HG02571 (cell line): ENCODE results near the gene FXYD7.
"Not testable (repeated sequence)": the region's sequence is repeated elsewhere in the genome, so short reads cannot be mapped to it uniquely, and the experiment has no call there.

Experiments used
- ATAC-seq: cut with Tn5 transposase; IDR thresholded peaks from one replicate; pipeline ENCODE4 v1.9.1; 2021; ENCODE audit warnings: mild to moderate bottlenecking, moderate library complexity; ENCODE audit not compliant: unreplicated experiment

Gene FXYD7

DNA sequence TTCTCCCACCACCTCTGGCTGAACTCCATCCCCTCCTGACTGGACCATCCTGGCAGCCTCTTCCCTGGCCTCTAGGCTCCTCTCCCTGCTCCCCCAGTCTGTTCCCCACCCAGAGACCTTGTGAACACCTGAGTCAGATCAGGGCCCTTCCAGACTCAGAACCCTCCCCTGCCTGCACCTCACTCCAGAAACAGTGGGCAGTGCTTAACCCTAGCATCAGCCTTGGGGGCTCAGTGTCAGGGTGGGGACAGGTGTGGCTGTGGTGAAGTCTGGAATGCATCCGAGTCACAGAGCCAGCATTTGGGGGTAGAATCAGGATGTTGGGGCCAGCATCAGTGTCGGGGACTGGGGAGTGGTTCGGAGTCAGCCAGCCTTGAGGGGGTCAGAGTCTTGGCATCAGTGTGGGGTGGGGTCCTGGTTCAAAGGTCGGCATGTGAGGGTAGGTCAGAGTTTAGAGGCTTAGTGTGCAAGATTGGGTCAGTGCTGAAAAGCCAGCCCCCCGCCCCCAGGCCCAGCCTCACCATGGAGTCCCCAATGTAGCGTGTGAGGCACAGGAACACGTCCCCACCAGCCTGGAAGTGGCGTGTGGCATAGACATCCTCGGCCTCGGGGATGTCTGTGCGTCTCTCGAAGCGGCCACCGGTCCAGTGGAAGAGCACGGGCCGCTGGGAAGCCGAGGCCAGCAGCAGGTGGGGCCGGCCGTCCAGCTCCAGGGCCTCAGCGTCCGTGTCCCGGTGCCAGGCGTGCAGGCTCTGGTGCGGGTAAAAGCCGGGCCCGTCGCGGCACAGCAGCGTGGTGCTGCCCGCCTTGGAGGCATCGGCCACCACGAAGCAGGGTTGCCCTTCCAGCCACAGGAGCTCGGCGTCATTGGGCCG lies 17.1 kb upstream of the FXYD7 start:
- ATAC-seq: no peak

DNA sequence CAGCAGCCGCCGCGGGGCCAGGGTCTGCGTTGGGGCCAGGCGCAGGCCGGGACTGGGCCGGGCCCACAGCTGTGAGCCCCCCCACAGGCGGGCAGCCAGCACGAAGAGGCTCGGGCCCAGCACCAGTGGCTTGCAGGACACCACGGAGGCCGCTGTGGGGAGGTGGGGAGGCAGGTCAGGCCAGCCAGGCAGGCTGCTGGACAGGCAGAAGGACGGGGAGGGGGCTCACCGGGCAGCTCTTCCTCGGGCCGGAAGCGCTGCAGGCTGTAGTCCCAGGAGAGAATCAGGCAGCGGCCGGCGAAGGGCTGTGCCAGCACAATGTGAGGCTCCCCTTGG lies 16.5 kb upstream of the FXYD7 start:
- ATAC-seq: no peak

DNA sequence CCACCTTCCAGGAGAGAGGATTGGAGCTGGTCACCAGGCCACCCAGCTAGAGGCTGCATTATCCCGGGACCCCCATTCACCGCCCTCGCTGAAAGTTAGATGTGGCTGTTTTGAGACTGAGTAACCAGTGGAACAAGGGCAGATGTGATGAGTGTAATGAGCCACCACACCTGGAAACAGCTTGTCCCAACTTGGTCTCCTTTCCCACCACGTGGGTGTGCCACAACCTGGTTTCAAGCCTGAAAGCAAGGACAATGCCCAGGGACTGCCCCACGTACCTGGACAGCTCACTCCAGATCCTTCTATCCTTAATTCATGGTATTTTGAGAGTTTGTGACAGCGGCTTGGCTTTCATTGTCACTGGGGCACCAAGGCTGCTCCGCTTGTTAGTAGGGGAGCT lies 15.2 kb upstream of the FXYD7 start:
- ATAC-seq: no peak

DNA sequence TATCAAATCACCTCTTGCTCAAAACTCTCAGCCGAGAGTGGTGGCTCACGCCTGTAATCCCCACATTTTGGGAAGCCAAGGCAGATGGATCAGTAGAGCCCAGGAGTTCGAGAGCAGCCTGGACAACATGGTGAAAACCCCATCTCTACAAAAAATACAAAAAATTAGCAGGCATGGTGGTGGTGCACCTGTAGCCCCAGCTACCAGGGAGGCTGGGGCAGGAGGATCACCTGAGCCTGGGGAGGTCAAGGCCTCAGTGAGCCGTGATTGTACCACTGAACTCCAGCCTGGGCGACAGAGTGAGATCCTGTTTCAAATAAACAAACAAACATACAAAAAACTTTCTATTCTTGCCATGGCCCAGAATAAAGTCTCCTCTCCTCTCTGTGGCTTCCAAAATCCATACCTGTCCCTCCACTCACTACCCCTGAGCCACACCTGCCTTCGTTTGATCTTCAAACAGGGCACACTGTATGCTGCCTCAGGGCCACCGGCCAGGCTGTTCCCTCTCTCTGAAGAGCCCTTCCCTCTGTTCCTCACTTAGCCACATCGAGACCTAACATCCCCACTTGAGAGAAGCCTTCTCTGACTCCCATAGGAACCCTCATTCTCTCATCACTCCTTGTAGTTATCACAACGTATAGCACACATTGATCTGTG lies 14.5 kb upstream of the FXYD7 start:
- no peak for ATAC-seq

DNA sequence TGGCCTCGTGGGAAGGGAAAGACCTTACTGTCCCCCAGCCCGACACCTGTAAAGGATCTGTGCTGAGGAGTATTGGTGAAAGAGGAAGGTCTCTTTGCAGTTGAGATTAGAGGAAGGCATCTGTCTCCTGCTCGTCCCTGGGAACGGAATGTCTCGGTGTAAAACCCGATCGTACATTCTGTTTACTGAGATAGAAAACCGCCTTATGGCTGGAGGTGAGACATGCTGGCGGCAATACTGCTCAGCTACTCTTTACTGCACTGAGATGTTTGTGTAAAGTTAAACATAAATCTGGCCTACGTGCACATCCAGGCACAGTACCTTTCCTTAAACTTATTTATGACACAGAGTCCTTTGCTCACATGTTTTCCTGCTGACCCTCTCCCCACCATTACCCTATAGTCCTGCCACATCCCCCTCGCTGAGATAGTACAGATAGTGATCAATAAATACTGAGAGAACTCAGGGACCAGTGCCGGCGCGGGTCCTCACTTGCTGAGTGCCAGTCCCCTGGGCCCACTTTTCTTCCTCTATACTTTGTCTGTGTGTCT lies 13.3 kb upstream of the FXYD7 start:
- not testable (repeated sequence) for ATAC-seq

DNA sequence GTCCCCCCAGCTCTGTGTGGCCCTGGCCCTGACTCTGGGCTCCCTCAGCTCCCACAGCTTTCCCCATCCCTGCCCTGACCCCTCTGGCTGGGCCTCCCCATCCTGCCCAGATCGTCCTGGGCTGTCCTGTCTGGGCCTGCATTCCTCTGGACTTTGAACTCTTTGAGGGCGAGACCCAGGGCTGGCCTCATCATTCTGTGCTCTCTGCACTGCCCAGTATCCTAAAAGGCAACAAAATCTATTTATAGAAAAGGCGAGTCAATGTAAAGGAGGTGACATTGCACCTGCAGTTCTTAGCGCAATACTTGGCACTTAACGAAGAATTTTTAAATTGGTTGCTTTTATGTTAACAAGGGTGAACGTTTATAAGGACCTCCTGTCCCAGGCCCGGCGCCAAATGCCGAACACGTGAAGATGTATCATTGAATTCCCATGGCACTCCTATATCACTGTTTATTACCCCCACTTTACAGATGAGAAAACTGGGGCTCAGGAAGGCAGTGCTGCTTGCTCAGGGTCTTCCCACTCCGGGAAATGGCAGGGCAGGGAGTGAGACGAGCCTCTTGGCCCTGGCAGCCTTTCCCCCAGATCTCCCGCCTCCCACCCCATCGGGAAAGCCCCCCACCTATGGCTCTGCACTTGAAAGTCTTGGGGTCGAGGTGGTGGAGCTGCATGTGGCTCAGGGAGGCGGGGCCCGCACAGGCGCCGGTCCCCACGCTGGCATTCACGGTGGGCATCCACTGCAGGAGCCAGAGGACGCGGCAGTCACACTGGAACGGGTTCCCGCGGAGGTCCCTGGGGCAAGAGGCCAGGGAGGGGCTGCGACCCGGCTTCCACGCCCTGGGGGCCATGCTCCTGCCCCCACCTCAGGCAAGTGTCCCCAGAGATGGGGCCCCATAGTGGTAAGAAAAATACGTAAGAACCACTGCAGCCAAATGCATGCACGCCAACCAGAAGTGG lies 12.0 kb upstream of the FXYD7 start:
- ATAC-seq: no peak

DNA sequence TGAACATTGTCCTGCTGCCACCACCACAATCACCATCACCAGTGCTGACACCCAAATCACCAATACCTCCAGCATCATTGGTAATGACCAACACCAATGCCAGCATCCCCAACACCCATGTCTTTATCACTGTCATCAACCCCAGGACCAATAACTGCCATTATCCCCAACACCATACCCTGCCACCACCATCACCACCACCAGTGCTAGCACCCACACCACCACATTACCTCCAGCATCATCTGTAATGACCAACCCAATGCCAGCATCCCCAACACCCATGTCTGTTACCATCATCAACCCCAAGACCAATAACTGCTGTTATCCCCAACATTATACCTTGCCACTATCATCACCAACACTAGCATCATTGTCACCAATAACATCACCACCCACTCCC lies 10.8 kb upstream of the FXYD7 start:
- no peak for ATAC-seq

DNA sequence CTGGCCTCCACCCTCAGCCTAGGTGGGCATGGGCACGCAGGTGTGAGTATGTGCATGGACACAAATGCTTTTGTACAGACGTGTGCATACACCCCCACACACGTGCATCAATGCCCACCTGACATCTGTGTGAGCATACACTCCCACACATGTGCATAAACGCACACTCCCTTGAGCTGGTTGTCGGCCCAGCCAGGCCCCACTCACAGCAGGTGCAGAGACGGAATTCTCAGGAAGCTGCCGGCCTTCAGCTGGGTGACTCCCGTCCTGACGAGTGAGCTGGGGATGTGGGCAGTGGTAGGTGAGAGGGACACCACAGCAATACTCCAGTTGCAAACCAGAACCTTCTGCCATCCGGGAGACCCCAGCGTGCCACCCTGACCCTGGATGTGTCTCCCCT lies 9.2 kb upstream of the FXYD7 start:
- no peak for ATAC-seq

DNA sequence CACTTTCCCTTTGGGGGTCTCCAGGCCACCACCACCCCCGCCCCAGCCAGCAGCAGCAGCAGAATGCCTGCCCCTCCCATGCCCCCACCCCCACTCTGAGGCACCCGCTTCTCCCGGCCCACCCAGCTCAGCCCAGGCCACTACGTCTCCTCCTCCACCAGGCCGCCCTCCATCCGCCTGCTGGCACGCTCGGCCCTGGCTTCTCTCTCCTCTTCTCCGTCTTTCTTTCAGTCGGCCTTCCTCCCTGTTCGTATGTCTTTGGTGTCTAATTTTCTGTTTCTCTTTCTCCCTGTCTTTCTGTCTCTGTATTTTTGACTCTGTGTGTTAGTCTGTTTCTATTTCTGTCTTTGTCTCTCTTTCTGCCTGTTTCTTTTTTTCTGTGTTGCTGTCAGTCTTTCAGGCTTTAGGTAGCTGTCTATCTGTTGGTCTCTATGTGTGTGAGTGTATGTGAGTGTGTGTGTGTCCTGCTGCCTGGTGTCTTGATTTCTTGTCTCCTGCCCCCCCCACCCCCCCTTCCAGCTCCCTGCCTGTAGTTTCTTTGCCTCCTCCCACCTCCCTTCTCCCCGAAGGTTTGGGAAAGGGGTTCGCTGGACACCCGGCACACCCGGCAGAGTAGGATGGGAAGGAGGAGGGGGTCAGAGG lies 8.3 kb upstream of the FXYD7 start, which contains the start of gene LGI4:
Gene LGI4 (minus strand): TSS at position 459 of the 642 bp plus-strand sequence. CDS start 379 bp downstream, at position 80.
- no peak for ATAC-seq

DNA sequence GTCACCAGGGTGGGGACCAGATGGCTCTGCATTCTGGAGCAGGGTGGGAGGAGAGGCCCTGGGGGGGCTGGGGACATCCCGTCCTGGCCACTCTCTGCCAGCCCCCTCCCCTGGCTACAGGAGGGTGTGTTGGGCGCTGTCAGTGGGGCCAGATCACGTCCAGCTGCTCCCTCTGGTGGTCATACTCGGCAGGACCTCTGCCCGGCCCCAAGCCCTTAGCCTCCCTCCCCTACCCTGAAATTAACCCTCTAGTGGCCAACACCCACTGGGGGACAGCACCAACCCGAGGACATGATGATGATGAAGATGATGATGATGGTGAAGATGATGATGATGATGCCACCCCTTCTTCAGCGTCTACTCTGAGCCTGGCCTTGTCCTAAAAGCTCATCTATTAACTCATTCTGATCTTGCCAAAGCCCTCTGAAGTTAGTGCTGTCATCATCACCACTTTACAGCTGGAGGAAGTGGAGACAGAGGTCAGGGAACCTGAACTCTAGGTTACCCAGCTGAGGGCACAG lies 7.6 kb upstream of the FXYD7 start:
- ATAC-seq: no peak

DNA sequence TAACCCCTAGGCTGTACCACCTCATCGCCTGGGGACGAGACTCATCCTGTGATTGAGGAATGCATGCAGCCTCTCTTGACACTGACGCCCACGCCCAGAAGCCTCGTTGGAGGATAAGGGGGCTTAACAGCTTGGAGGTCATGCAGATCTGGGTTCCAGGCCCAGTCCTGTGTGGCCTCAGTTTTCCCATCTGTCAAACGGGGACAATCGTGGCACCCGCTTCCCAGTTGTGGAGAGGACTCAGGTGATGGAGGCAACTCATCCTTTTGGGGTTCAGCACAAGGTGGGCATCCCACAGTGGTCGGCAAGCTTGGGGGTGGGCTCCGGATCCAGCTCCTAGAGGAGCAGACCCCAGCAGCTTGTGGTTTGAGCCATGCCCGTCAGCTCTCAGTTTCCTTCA lies 6.8 kb upstream of the FXYD7 start:
- ATAC-seq: no peak

DNA sequence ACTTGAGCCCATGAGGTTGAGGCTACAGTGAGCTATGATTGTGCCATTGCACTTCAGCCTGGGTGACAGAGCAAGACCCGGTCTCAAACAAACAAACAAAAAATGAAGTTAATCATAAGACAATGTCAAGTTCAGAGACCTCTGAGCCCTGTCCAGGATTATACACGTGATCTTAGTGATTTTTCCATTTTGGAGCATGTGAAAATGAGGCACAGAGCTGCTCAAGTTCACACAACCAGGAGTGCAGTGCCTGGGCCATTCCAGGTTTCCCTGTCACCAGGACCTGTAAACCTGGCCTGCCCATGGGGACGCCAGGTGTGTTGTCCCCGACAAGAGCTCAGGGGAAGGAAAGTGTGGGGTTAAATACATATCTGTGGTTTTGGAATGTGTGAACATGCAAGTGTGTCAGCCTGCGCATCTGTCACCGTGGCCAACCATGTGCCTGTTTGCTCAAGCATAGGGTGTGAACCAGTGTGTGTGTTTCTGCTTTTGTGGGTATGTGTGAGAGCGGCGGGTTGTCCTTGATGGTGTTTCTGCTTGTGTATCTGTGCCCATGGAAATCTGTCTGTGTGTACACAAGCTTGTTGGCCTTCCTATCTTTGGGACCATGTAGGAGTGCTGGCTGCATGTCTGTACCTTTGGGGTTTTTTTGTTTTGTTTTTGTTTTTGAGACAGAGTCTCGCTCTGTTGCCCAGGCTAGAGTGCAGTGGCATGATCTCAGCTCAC lies 5.9 kb upstream of the FXYD7 start:
- no peak for ATAC-seq

DNA sequence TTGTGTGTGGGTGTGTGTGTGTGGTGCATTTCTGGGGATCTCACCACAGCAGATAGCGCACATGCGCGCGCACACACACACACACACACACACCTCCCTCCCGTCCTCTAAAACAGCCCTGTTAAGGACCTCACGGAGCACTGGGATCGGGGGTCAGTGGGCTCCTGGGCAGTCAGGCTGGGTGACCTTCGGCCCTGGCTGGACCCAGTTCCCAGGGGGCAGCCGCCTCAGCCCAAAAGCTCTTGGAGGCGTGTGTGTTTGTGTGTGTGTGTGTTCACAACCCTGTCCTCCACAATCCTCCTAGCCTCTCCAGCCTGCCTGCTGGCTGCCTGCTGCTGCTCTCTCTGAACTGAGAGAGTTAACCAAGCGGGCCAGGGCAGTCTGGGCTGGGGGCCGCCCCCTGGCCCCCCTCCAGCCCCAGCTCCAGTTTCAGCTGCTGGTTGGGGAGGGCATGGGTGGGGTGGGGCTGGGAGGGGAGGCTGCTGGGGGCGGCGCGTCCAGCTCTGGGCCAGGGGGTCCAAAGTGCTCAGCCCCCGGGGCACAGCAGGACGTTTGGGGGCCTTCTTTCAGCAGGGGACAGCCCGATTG lies 4.7 kb upstream of the FXYD7 start, which contains the start of gene FXYD1:
Gene FXYD1 (plus strand): TSS at position 520 of the 588 bp plus-strand sequence. CDS start 1,256 bp downstream, outside the sequence.
- ATAC-seq: no peak

DNA sequence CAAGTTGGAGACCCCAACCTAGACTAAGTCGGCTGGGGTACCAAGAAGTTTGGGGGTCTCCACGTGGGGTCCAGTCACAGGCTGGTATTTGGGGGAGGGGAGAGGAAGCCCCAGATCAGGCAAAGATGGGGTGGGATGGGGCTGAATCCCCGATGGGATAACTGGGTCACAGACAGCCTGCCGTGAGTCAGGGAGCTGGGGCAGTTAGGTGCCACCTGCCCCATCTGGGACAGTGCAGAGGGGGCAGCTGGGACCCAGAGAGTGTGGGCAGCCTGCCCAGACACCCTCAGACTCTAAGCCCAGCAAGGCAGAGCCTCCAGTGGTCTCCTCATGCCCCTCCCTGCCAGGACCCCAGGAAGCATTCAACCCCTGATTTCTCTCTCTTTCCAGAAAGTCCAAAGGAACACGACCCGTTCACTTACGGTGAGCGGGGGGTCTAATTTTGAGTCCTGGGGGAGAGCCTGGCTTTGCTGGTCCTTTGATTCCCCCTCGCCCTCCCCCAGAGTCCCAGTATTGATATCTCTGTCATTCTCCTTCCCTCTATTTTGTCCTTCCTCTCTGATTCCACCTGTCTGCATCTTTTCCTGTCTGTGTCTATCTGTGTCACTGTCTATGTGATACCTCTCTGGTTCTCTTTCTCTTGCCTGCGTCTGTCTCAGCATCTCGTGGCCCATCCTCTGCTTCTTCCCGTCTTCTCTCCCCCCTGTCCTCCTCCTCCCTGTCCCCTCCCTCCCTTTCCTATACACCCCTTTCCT lies 2.7 kb upstream of the FXYD7 start:
- no peak for ATAC-seq

DNA sequence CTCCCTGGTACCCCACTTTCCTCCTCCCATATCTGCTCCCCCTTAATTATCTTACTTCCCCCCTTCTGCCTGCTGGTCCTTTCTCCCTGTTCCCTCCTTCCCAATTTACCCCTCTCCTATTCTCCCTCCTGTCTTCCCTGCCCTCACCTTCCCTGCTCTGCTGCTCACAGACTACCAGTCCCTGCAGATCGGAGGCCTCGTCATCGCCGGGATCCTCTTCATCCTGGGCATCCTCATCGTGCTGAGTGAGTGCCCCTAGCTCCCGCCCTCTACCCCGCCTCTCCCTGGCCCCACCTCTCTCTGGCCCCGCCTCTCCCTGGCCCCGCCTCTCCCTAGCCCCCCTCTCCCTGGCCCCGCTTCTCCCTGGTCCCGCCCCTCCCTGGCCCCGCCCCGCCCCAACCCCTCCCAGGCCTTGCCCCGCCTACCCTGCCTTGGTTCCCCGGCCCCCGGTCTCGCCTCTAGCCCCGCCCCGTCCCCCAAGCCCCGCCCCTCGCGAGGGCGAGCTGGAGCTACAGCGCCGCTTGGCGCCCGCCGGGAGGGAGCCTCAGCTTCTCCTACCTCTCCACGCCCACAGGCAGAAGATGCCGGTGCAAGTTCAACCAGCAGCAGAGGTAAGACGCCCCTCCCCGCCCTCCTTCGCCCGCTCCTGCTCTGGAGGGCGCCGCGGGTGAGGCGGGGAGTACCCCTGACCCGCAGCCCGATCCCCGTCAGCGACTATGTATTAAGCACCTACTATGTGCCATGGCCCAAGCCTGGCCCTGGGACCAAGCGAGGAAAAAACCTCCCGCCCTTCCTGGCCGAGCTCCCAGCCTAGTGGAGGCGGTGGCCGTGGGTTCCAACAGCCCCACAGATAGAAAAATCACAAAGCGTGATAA lies 1.9 kb upstream of the FXYD7 start:
- no peak for ATAC-seq

DNA sequence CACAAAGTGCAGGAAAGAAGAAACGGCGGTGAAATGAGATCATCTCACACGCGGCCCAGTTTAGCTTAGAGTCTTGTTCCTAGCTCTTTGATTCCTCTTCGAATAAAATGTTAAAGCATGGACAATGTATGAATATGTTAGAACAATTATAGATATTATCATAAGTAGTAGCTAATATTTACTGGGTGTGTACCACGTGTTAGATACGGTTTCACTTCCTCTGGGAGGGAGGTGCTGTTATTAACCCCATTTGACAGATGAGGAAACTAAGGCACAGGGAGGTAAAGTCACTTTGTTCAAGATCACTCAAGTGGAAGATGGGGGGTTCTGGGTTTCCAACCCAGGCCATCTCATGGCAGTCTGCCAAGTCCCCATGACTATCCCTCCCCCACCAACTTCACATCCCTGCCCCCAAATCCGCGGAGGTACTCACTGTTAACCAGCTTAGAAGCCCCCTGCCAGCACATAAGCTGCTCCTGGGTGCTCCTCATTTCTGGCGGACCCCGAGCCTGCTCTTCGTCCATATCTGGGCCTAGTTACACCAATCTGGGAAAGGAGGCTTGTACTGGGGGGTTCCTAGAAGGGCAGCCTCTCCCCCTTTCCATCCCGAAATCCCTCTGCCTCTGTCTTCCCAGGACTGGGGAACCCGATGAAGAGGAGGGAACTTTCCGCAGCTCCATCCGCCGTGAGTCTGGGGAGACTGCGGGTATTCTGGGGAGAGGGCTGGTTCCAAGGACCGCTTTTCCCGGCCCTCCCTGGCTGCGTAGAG lies 1.0 kb upstream of the FXYD7 start:
- no peak for ATAC-seq
